ENCODE results near the gene RAP1B. TPM values are rescaled to one million over a fixed set of nuclear protein-coding genes. Genes with fewer than 3 reads are reported as not detected.

Gene RAP1B
- total and polyA plus RNA-seq, 9 of the 15 experiments (the other 6 are each of a cell fraction or from before 2014, with no cell fraction given) = 107 to 309 (median 170) TPM

GRCh38 chr12:68686595-68687521 lies 76.2 kb downstream of the RAP1B start, which contains the start of gene NUP107 (continued):
- TF ChIP-seq REST (IDR thresholded peaks at IDR 0.05; ENCODE audit: borderline replicate concordance) = 0 out of 2 replicates have a peak, but pooled peaks have one; percentile 7
- TF ChIP-seq REST (CRISPR knock-in tag; IDR thresholded peaks at IDR 0.05; ENCODE audit: low read depth) = no peak
- peak in 1 of 2 experiments; percentile 88 for TF ChIP-seq SIN3A (IDR thresholded peaks at IDR 0.05; ENCODE audit: borderline replicate concordance in 2 of 2, control insufficient read depth in 1 of 2, low read depth in 2 of 2, low read length in 2 of 2)
- no peak for TF ChIP-seq ZNF124 (CRISPR knock-in tag; IDR thresholded peaks at IDR 0.05)
- no peak for TF ChIP-seq NCOA2 (IDR thresholded peaks at IDR 0.05; ENCODE audit: partially characterized antibody in 2 of 2)
- TF ChIP-seq ZBED1 (IDR thresholded peaks at IDR 0.05) = peak; percentile 22; the same call in 1 of the 2 replicates
- TF ChIP-seq PHF21A (IDR thresholded peaks at IDR 0.05; ENCODE audit: borderline replicate concordance, low read depth) = no peak
- TF ChIP-seq DEAF1 (CRISPR knock-in tag; IDR thresholded peaks at IDR 0.05) = peak; percentile 13; the same call in 1 of the 2 replicates
- TF ChIP-seq MCM7 (IDR thresholded peaks at IDR 0.05) = no peak
- no peak for TF ChIP-seq DNMT1 (IDR thresholded peaks at IDR 0.05)
- no peak for TF ChIP-seq ARID2 (IDR thresholded peaks at IDR 0.05)
- TF ChIP-seq FOXP1 (CRISPR knock-in tag; IDR thresholded peaks at IDR 0.05) = no peak
- peak; percentile 92; the same call in 1 of the 2 replicates for TF ChIP-seq KAT7 (CRISPR knock-in tag; IDR thresholded peaks at IDR 0.05; ENCODE audit: borderline replicate concordance)
- no peak for TF ChIP-seq ZNF277 (CRISPR knock-in tag; IDR thresholded peaks at IDR 0.05; ENCODE audit: borderline replicate concordance)
- TF ChIP-seq SRSF9 (IDR thresholded peaks at IDR 0.05; ENCODE audit: borderline replicate concordance, low read depth, low read length) = no peak
- TF ChIP-seq KDM5B (IDR thresholded peaks at IDR 0.05; ENCODE audit: insufficient replicate concordance, low read depth, low read length) = peak; percentile 77
- no peak; the same call in 1 of the 2 replicates for TF ChIP-seq TARDBP (IDR thresholded peaks at IDR 0.05)

Measured in K562 (cell line).